Urinary bladder (tissue), 4 donors: ENCODE data around the gene RBSN. TPM values are rescaled to one million over a fixed set of nuclear protein-coding genes. Genes with fewer than 3 reads are reported as not detected.

Experiments
- DNase-seq: peaks from one replicate; pipeline ENCODE4 v3.0.0-alpha.2; 2015; ENCODE audit errors: extremely low spot score
- H3K27ac ChIP-seq: one replicate; pipeline ENCODE4 v1.5.1; 2013; ENCODE audit warnings: low read depth, mild to moderate bottlenecking, moderate library complexity
- H3K36me3 ChIP-seq: one replicate; pipeline ENCODE4 v1.6.1; 2013; ENCODE audit warnings: mild to moderate bottlenecking, moderate library complexity; ENCODE audit not compliant: insufficient read depth
- H3K4me1 ChIP-seq: one replicate; pipeline ENCODE4 v1.6.1; 2013; ENCODE audit warnings: mild to moderate bottlenecking, moderate library complexity; ENCODE audit not compliant: insufficient read depth
- H3K4me3 ChIP-seq: one replicate; pipeline ENCODE4 v1.5.1; 2013; ENCODE audit warnings: low read depth, low read length
- WGBS: extraction: QIAGEN DNeasy Blood & Tissue Kit; methylation state at CpG from one replicate; pipeline ENCODE4 v1.1.7; 2013; 5-methylcytosine and 5-hydroxymethylcytosine counted together
- polyA plus RNA-seq: library from polyadenylated mRNA; stranded (reverse); fragments of 200-250 nt; gene quantifications from one replicate; pipeline ENCODE4 v1.2.3, GENCODE V29; 2013
- total RNA-seq: library from RNA; depleted of rRNA; stranded (reverse); fragments of >200 nt; gene quantifications from one replicate; pipeline ENCODE4 v1.2.3, GENCODE V29; 2014
- donor health status: healthy with polysubstance abuse.
- donor health status: healthy.

The RBSN gene
- total and polyA plus RNA-seq, 2 donors = 16.2 to 34.5 TPM

DNA sequence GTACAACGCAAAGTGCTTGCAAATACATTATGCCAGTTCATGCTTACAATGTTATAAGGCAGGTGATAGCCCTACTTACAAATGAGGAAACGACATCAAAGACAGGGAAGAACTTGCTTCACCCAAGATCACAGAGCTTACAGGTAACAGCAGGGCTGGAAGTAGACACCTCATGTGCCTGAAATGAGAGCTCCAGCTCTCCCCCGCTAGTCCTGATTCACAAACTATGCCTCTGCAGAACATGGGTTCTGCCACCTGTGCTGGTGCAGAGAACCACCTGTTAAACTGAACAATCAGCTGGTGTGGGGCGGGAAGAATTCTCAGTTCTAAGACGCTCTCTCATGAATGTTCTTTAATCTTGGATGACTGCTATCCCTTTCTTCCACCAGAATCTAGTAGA, 7.4 kb downstream of the RBSN start:
- Histone ChIP-seq H3K4me3 (no peak overlapping the region), H3K27ac (no peak overlapping the region), H3K36me3 (peaks cover 3% of the 10 kb centered on the region), H3K4me1 (no peaks in the 10 kb centered on the region)
- DNase-seq = no peak
- WGBS = 86% methylated on average over 5 of the region's 5 CpGs

DNA sequence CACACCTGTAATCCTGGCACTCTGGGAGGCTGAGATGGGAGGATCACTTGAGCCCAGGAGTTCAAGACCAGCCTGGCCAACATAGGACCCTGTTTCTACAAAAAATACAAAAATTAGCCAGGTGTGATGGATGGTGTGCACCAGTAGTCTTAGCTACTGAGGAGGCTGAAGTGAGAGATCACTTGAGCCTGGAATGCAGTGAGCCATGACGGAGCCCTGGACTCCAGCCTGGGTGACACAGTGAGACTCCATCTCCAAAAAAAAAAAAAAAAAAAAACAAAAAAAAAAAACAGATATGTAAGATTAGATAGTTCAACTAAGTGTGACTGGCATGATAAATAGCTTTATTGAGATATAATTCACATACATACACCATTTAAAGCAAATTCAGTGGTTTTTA, 9.7 kb downstream of the RBSN start:
- no peak for DNase-seq
- no peaks in the 10 kb centered on the region for H3K4me1 ChIP-seq
- WGBS = 94% methylated on average over 1 of the region's 1 CpG
- peaks cover 3% of the 10 kb centered on the region for H3K36me3 ChIP-seq
- H3K4me3 ChIP-seq = no peak overlapping the region
- no peak overlapping the region for H3K27ac ChIP-seq

DNA sequence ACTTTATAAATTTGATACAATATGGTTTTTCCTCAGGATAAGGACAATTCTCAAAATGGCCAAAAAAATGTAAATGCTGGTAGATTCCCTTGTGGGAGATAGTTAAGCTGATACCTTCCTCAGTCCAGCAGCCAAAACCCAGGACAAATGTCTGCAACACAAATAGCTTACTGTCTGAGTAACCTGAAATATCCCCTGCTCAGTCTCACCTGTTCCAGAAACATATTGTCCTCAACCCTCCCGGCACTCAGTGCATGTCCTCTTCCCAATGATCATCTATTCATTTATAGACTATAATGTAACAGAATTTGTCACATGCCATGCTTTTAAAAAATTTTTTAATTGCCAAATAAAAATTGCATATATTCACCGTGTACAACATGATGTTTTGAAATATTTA, 12.2 kb downstream of the RBSN start:
- no peaks in the 10 kb centered on the region for H3K4me1 ChIP-seq
- no peak overlapping the region for H3K27ac ChIP-seq
- H3K36me3 ChIP-seq = peaks cover 8% of the 10 kb centered on the region
- no peak for DNase-seq
- 90% methylated on average over 2 of the region's 2 CpGs for WGBS
- H3K4me3 ChIP-seq = no peak overlapping the region

DNA sequence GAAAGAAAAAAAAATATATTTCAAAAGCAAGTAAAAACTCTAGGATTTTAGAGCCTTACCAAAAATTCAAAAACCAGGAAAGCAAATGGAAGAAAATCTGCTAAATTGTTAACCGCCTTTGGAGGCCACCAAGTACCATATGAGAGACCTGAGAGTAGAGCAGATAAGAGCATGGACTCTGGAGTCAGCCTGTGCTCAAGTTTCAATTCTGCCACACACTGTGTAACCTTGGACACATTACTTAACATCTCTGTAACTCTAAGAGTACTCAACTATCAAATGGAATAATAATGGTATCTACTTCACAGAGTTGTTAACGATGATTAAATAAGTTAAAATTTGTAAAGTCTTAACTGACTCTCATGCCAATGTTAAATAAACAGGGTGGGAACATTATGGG, 12.7 kb downstream of the RBSN start:
- H3K27ac ChIP-seq = no peak overlapping the region
- WGBS = 97% methylated on average over 2 of the region's 2 CpGs
- H3K36me3 ChIP-seq = peaks cover 8% of the 10 kb centered on the region
- no peak overlapping the region for H3K4me3 ChIP-seq
- no peak for DNase-seq
- H3K4me1 ChIP-seq = no peaks in the 10 kb centered on the region

DNA sequence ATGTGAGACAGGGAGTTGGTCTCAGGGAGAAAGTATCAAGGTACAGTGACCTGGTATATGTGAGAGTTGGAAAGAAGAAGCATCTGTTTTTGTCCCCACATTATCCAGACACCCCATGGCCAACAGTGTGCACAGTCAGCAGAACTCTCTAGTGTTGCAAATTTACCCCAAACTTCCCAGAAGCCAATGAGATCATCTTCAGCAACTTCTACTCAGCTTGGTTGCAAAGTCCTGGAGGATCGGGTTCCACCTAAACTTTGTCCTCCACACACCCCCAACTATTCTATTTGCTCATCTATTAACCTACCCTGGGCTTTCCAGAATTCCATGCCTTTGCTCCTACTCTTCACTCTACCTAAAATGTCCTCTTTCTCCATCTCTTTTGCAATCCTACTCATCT, 15.7 kb downstream of the RBSN start:
- DNase-seq = no peak
- H3K4me3 ChIP-seq = no peak overlapping the region
- peaks cover 5% of the 10 kb centered on the region for H3K36me3 ChIP-seq
- WGBS = 91% methylated on average over 1 of the region's 1 CpG
- H3K27ac ChIP-seq = no peak overlapping the region
- no peaks in the 10 kb centered on the region for H3K4me1 ChIP-seq

DNA sequence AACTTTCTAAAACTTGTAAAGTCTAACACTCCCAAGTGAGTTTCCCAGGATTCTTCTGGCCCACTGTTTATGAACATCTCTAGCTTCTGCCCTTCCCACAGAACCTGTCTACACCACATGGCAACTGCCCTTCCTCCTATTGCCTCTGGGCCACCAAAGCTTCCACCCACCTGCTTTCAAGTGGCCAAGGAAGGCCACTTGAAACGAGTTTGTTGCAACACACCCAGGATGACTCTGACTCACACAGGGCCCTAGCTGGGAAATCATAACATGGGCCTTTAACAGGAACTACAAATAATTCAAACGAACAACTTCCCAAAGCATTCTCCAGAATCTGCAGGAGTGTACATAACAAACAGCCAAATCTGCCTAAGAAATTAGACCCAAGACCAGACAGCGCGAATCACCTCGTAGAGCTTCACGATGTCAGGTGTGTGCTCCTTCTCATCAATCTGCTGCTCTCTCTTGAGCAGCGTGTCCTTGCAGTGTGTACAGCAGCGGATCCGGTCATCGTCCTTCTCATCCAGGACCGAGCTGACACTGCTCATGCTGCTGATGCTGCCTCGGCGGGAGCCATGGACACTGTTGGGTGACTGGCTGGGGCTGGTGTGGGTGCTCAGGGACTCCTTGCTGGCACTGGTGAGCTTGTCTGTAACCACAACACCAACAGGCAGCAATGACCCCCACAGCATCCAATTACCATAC, 16.8 kb downstream of the RBSN start:
- WGBS = 94% methylated on average over 13 of the region's 13 CpGs
- no peak for DNase-seq
- Histone ChIP-seq H3K36me3 (peaks cover 5% of the 10 kb centered on the region), H3K27ac (no peak overlapping the region), H3K4me1 (no peaks in the 10 kb centered on the region), H3K4me3 (no peak overlapping the region)

DNA sequence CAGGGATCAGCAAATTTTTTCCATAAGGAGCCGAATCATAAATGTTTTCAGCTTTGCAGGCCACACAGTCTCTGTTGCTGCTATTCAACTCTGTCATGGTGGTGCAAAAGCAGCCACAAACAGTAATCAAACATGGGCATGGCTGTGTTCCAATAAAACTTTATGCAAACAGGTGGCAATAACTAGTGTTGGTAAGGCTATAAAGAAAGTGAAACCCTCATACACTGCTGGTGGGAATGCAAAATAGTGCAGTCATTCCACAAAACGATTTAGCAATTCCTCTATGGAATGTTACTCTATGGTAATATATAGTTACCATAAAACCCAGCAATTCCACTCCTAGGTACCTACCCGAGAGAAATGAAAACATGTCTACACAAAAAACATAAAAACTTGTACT, 19.9 kb downstream of the RBSN start:
- no peaks in the 10 kb centered on the region for H3K4me1 ChIP-seq
- no peak for DNase-seq
- H3K27ac ChIP-seq = no peak overlapping the region
- WGBS = 85% methylated on average over 3 of the region's 3 CpGs
- no peak overlapping the region for H3K4me3 ChIP-seq
- H3K36me3 ChIP-seq = peaks cover 10% of the 10 kb centered on the region

DNA sequence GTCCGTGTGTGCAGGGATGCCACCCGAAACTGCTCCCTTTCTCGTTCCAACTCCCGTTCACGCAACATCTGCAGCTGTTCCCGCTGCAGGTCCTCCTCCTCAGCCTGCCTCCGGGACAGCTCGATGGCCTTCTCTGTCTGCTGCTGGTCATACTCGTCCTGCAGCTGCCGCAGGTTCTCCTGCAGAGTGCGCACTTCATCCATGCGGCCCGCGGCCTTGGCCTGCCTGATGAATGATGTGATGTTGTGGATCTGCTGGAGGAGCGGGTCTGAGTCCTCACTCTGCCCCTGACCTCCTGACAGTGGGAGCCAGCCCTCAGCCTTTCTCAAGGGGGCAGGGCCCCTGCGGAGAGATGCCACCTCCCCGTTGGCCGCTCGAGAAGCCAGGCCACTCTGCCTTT, 24.4 kb downstream of the RBSN start:
- Histone ChIP-seq H3K36me3 (peaks cover 5% of the 10 kb centered on the region), H3K4me3 (no peak overlapping the region), H3K27ac (no peak overlapping the region), H3K4me1 (no peaks in the 10 kb centered on the region)
- DNase-seq = no peak
- WGBS = 93% methylated on average over 19 of the region's 19 CpGs

DNA sequence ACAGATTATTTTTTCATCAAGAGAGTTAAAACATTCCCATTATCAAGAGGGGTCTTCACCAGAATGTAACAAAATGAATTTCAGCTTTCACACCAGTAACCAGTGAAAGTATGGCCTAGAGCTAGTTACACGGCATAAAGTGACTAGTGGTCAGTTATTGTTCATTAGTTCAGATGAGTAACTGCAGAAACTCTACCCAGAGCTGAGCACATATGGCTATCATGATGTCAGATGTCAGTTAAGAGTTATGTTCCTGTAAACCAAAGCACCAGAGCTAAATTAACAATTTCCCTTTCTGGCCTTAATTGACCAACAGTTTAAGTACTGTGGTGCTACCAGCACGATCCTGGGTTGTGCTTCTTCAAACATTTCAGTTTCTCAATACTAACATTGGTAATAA, 27.2 kb downstream of the RBSN start:
- DNase-seq = no peak
- WGBS = 89% methylated on average over 2 of the region's 2 CpGs
- Histone ChIP-seq H3K36me3 (peaks cover 5% of the 10 kb centered on the region), H3K4me3 (no peak overlapping the region), H3K4me1 (no peaks in the 10 kb centered on the region), H3K27ac (no peak overlapping the region)

DNA sequence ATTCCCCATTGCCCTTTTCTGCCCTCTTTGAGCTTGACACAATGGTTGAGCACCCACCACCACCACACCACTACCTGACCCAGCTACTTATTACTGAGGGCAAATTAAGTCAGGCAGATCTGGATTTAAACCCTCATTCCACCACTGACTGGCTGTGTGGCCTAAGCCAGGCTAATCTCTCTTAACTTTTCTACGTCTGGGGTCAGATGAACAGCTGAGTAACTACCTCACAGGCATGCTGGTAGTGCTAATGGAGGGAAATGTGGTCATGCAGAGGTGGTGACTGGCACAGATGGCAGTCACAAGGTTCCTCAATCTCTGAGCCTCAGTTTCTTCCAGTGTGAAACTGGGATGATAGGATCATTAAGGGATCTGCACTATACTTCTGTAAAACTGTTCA, 29.5 kb downstream of the RBSN start:
- DNase-seq = no peak
- Histone ChIP-seq H3K27ac (no peak overlapping the region), H3K4me1 (no peaks in the 10 kb centered on the region), H3K4me3 (no peak overlapping the region), H3K36me3 (peaks cover under 1% of the 10 kb centered on the region)
- 80% methylated on average over 1 of the region's 1 CpG for WGBS

DNA sequence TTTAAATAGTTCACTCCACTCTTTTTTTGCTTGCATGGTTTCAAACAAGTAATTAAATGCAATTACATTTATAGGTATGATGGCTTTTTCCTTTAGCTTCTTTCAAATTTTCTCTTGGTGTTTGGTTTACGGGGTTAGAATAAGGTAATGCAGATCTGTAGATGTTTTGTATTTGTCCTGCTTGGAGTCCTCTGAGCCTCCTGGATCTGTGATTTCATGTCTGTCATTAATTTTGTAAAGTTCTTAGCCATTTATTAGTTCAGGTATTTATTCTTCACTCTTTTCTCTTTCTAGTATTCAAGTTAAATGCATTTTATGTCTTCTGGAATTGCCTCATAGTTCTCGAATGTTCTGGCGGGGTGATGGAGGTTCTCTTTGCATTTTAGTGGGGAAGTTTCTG, 32.5 kb downstream of the RBSN start:
- no peaks in the 10 kb centered on the region for H3K36me3 ChIP-seq
- 96% methylated on average over 3 of the region's 3 CpGs for WGBS
- H3K27ac ChIP-seq = no peak overlapping the region
- no peak overlapping the region for H3K4me3 ChIP-seq
- DNase-seq = no peak
- H3K4me1 ChIP-seq = peaks cover 2% of the 10 kb centered on the region

DNA sequence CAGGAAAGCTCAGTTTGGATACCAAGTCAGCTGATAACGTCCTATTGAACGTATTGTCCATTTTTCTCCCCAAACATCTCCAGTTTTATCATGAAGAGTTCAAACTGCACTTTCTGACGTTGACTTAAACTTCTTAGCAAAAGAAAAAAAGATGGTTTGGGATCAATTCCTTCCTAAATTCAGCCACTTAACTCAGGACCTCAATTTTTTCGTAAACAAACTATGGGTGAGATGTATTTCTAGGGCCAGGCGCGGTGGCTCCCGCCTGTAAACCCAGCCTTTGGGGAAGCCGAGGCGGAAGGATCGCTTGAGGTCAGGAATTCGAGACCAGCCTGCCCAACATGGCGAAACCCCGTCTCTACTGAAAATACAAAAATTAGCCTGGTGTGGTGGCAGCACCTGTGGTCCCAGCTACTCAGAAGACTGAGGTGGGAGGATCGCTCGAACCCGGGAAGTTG, 33.4 kb downstream of the RBSN start:
- Histone ChIP-seq H3K4me3 (peak overlapping the region; percentile 80), H3K36me3 (no peaks in the 10 kb centered on the region), H3K4me1 (peaks cover 2% of the 10 kb centered on the region), H3K27ac (no peak overlapping the region)
- no peak for DNase-seq
- WGBS = 46% methylated on average over 16 of the region's 16 CpGs

DNA sequence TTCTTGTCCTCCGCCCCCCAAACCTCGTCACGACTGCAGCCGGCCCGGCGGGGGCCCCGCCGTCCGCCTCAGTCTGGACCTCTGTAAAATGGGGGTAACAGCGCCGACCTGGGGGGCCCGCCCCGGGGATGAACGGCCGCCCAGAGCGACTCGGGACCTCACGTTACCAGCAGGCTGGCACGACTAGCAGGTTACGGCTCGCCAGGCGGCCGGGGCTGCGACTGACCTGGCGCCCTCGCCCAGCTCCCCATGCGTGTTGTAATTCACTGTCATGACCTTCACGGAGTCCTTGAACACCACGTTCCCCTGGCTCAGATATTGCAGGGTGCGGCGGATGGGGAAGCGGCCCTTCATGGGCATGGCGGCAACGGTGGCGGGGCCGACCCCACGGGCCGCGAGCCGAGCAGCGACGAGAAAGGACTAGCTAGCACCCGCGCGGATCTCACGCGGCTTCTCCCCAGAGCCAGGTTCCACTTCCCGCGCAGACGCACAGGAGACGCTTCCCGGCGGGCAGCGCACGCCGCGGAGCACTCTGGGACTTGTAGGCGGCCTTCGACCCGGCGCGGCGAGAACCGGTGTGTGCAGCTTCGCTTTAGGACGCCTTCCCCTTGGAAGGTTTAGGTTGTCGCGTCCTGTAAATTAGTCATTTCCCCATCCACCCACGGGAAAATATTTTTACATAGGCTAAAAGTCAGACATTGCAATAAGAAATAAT, 34.0 kb downstream of the RBSN start, which contains the start of gene MRPS25:
MRPS25 (minus strand) TSS at position 481 of the 715 bp plus-strand sequence; CDS start at position 360, 121 bp downstream.
- Histone ChIP-seq H3K4me1 (peaks cover 2% of the 10 kb centered on the region), H3K27ac (peak within 1 kb of the TSS; percentile 69), H3K4me3 (peak within 1 kb of the TSS; percentile 80), H3K36me3 (no peaks in the 10 kb centered on the region)
- under 1% methylated on average over 69 of the region's 69 CpGs for WGBS
- peak; percentile 67 for DNase-seq

DNA sequence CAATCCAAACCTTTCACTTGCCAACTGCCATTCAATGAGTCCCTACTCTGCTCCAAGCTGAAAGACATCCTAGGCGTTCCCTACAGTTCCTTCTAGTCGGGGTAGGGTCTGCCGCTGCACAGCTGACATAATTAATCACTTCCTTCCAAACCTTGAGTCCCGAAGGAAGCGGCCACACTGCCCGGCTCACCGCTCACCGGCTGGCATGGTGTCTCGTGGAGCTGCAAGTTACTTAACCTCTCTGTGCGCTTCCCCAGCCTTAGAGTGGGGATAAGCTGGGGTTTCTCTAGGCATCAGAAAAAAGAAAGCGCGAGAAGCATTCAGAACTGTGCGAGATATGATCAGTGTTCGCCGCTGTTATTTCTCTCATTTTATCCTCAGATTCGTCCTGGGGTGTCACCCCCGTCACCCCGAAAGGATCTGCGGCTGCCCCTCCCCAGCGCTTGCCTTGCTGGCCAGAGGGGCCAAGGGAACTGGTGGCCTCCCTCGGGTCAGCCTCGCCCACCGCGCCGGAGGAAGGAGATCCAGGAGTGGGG, 34.6 kb downstream of the RBSN start:
- no peak for DNase-seq
- H3K36me3 ChIP-seq = no peaks in the 10 kb centered on the region
- H3K27ac ChIP-seq = no peak overlapping the region
- 1% methylated on average over 25 of the region's 25 CpGs for WGBS
- peaks cover 2% of the 10 kb centered on the region for H3K4me1 ChIP-seq
- H3K4me3 ChIP-seq = peak overlapping the region; percentile 80
